Liver (tissue), 9 donors: Measurements from ENCODE around the gene TMEM53. TPM values are rescaled to one million over a fixed set of nuclear protein-coding genes. Genes with fewer than 3 reads are reported as not detected.

Experiments
- DNase-seq: peaks from one replicate; pipeline ENCODE4 v3.0.0-alpha.2; 2017; ENCODE audit warnings: low spot score
- H3K27ac ChIP-seq, 2 donors: one replicate each; pipeline ENCODE4 v1.7.0; 2013; ENCODE audit warnings: inconsistent platforms in 2 of 2, low read length in 2 of 2, control low read depth in 1 of 2, low read depth in 1 of 2, mild to moderate bottlenecking in 1 of 2
- H3K27me3 ChIP-seq, 4 donors: one replicate each; pipeline versions ENCODE4 v1.6.1 to v1.7.0; 2013; ENCODE audit warnings: low read length in 3 of 4, inconsistent platforms in 1 of 4, mild to moderate bottlenecking in 1 of 4, moderate library complexity in 1 of 4; ENCODE audit not compliant: control insufficient read depth in 4 of 4, insufficient read depth in 4 of 4
- H3K36me3 ChIP-seq, 4 donors: one replicate each; pipeline versions ENCODE4 v1.6.1 to v1.7.0; 2013; ENCODE audit warnings: low read length in 3 of 4, mild to moderate bottlenecking in 3 of 4, low read depth in 1 of 4, moderate library complexity in 1 of 4; ENCODE audit not compliant: control insufficient read depth in 4 of 4, insufficient read depth in 3 of 4
- H3K4me1 ChIP-seq, 4 donors: one replicate each; pipeline versions ENCODE4 v1.6.1 to v1.7.0; 2013; ENCODE audit warnings: low read length in 3 of 4, mild to moderate bottlenecking in 3 of 4, moderate library complexity in 1 of 4; ENCODE audit not compliant: control insufficient read depth in 4 of 4, insufficient read depth in 4 of 4
- H3K4me3 ChIP-seq, 3 donors: one replicate each; pipeline versions ENCODE4 v1.6.1 to v1.7.0; 2013; ENCODE audit warnings: low read length in 3 of 3, control low read depth in 1 of 3, low read depth in 1 of 3, mild to moderate bottlenecking in 1 of 3
- H3K9ac ChIP-seq, 2 donors: one replicate each; pipeline ENCODE4 v1.7.0; 2013; ENCODE audit warnings: low read length in 2 of 2, mild to moderate bottlenecking in 2 of 2, moderate library complexity in 2 of 2, control low read depth in 1 of 2, low read depth in 1 of 2
- H3K9me3 ChIP-seq, 4 donors: one replicate each; pipeline versions ENCODE4 v1.6.1 to v1.7.0; 2013; ENCODE audit warnings: low read length in 3 of 4; ENCODE audit not compliant: control insufficient read depth in 4 of 4
- EGR1 ChIP-seq, 2 donors: IDR thresholded peaks; 2 replicates each; pipeline ENCODE4 v1.6.1; 2016 to 2018; ENCODE audit warnings: antibody characterized with exemption in 2 of 2, low read depth in 2 of 2
- FOXA1 ChIP-seq: IDR thresholded peaks from 2 replicates; pipeline ENCODE4 v1.6.1; 2016; ENCODE audit warnings: antibody characterized with exemption
- FOXA2 ChIP-seq: IDR thresholded peaks from 2 replicates; pipeline ENCODE4 v1.6.1; 2016; ENCODE audit warnings: antibody characterized with exemption
- GABPA ChIP-seq, 2 donors: IDR thresholded peaks in 1 of 2; conservative IDR thresholded peaks in 1 of 2; 2 replicates each; pipeline ENCODE4 v1.6.1; 2016; ENCODE audit warnings: antibody characterized with exemption in 2 of 2, mild to moderate bottlenecking in 1 of 2, moderate library complexity in 1 of 2
- HNF4G ChIP-seq: IDR thresholded peaks from 2 replicates; pipeline ENCODE4 v1.6.1; 2016; ENCODE audit warnings: antibody characterized with exemption
- JUND ChIP-seq, 2 donors: IDR thresholded peaks; 2 replicates each; pipeline ENCODE4 v1.6.1; 2016; ENCODE audit warnings: antibody characterized with exemption in 2 of 2
- NR2F2 ChIP-seq: IDR thresholded peaks from 2 replicates; pipeline ENCODE4 v1.6.1; 2016; ENCODE audit warnings: antibody characterized with exemption
- RAD21 ChIP-seq, 2 donors: IDR thresholded peaks; 2 replicates each; pipeline ENCODE4 v1.6.1; 2016; ENCODE audit warnings: antibody characterized with exemption in 2 of 2, mild to moderate bottlenecking in 2 of 2
- RXRA ChIP-seq, 2 donors: IDR thresholded peaks; 2 replicates each; pipeline ENCODE4 v1.6.1; 2017 to 2018; ENCODE audit warnings: antibody characterized with exemption in 2 of 2, mild to moderate bottlenecking in 1 of 2
- SP1 ChIP-seq: IDR thresholded peaks from 2 replicates; pipeline ENCODE4 v1.6.1; 2018; ENCODE audit warnings: antibody characterized with exemption, mild to moderate bottlenecking
- TAF1 ChIP-seq: conservative IDR thresholded peaks from 2 replicates; pipeline ENCODE4 v1.6.1; 2016; ENCODE audit warnings: antibody characterized with exemption, mild to moderate bottlenecking
- YY1 ChIP-seq: IDR thresholded peaks from 2 replicates; pipeline ENCODE4 v1.6.1; 2016; ENCODE audit warnings: antibody characterized with exemption, mild to moderate bottlenecking
- WGBS: extraction: QIAGEN DNeasy Blood & Tissue Kit; methylation state at CpG from one replicate; pipeline ENCODE4 v1.1.7; 2013; 5-methylcytosine and 5-hydroxymethylcytosine counted together
- polyA plus RNA-seq, 2 donors: library from polyadenylated mRNA; stranded (reverse) in 1 of 2; unstranded in 1 of 2; fragments of 200-250 nt in 1 of 2; fragments of >200 nt in 1 of 2; fragmentation: Nextera tagmentation in 1 of 2; extraction: Ambion mirVana in 1 of 2; gene quantifications; one replicate each; pipeline versions ENCODE4 v1.2.1 to v1.2.3, GENCODE V29; 2013 to 2015
- total RNA-seq, 2 donors: library from RNA; depleted of rRNA; stranded (reverse); fragments of >200 nt; gene quantifications; one replicate each; pipeline ENCODE4 v1.2.3, GENCODE V29; 2014
- TF ChIP-seq, protein P1 (sequence below): IDR thresholded peaks from 2 replicates; pipeline ENCODE4 v1.6.1; 2016; ENCODE audit warnings: antibody characterized with exemption
- TF ChIP-seq, protein P2 (sequence below): fragments of 150-350 bp; IDR thresholded peaks from 2 replicates; pipeline ENCODE4 v1.5.1; 2017; ENCODE audit warnings: improper control_type of control experiment, low read depth, low read length; ENCODE audit not compliant: missing input control
- TF ChIP-seq, protein P3 (sequence below): IDR thresholded peaks from 2 replicates; pipeline ENCODE4 v1.6.1; 2016; ENCODE audit warnings: antibody characterized with exemption, mild to moderate bottlenecking
- TF ChIP-seq, protein P4 (sequence below): IDR thresholded peaks from 2 replicates; pipeline ENCODE4 v1.6.1; 2016; ENCODE audit warnings: antibody characterized with exemption
- TF ChIP-seq, protein P5 (sequence below): IDR thresholded peaks from 2 replicates; pipeline ENCODE4 v1.6.1; 2016; ENCODE audit warnings: antibody characterized with exemption
- donor health status: healthy.
- donor health status: healthy.
- donor health status: healthy.
- donor health status: healthy.
- donor health status: healthy.

TMEM53 gene
- total and polyA plus RNA-seq, 4 donors = 9.9 to 89.2 (median 29.4) TPM

DNA sequence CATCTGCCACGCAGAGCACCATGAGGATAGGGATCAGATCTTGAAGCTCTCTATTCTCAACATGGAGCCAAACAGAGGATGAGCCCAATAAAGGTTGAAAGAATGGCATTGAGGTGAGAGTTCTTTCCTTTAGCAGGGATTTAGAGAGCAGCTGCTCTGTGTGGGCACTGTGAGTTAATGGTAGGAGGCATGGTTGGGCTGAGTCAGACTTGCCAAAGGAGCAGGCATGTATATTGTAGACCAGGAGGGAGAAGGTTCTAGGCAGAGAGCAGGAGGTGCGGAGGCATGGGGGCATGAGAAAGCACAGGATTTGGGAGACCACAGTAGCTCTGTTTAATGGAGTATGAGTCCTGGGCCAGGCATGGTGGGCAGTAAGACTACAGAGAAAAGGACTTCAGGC, 32.0 kb downstream of the TMEM53 start:
- no peak overlapping the region for H3K4me3 ChIP-seq
- H3K27me3 ChIP-seq = no peaks in the 10 kb centered on the region
- peaks cover 11 to 59% (median 21%) of the 10 kb centered on the region in 4 donors for H3K36me3 ChIP-seq
- peaks cover 7 to 51% (median 32%) of the 10 kb centered on the region in 4 donors for H3K4me1 ChIP-seq
- no peak overlapping the region for H3K27ac ChIP-seq
- no peak for TF ChIP-seq EGR1 (IDR thresholded peaks at IDR 0.05; ENCODE audit: low read depth in 2 of 2)
- TF ChIP-seq TAF1 = no peak
- TF ChIP-seq, protein P1, sequence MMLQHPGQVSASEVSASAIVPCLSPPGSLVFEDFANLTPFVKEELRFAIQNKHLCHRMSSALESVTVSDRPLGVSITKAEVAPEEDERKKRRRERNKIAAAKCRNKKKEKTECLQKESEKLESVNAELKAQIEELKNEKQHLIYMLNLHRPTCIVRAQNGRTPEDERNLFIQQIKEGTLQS = no peak
- no peak for TF ChIP-seq FOXA1
- TF ChIP-seq FOXA2 = no peak
- TF ChIP-seq, protein P2, sequence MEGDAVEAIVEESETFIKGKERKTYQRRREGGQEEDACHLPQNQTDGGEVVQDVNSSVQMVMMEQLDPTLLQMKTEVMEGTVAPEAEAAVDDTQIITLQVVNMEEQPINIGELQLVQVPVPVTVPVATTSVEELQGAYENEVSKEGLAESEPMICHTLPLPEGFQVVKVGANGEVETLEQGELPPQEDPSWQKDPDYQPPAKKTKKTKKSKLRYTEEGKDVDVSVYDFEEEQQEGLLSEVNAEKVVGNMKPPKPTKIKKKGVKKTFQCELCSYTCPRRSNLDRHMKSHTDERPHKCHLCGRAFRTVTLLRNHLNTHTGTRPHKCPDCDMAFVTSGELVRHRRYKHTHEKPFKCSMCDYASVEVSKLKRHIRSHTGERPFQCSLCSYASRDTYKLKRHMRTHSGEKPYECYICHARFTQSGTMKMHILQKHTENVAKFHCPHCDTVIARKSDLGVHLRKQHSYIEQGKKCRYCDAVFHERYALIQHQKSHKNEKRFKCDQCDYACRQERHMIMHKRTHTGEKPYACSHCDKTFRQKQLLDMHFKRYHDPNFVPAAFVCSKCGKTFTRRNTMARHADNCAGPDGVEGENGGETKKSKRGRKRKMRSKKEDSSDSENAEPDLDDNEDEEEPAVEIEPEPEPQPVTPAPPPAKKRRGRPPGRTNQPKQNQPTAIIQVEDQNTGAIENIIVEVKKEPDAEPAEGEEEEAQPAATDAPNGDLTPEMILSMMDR = no peak
- TF ChIP-seq GABPA (IDR thresholded peaks at IDR 0.05 in 1 of 2, conservative IDR thresholded peaks at IDR 0.05 in 1 of 2) = no peak
- no peak for TF ChIP-seq NR2F2
- TF ChIP-seq SP1 = no peak
- no peak for TF ChIP-seq RXRA (IDR thresholded peaks at IDR 0.05)
- TF ChIP-seq, protein P3, sequence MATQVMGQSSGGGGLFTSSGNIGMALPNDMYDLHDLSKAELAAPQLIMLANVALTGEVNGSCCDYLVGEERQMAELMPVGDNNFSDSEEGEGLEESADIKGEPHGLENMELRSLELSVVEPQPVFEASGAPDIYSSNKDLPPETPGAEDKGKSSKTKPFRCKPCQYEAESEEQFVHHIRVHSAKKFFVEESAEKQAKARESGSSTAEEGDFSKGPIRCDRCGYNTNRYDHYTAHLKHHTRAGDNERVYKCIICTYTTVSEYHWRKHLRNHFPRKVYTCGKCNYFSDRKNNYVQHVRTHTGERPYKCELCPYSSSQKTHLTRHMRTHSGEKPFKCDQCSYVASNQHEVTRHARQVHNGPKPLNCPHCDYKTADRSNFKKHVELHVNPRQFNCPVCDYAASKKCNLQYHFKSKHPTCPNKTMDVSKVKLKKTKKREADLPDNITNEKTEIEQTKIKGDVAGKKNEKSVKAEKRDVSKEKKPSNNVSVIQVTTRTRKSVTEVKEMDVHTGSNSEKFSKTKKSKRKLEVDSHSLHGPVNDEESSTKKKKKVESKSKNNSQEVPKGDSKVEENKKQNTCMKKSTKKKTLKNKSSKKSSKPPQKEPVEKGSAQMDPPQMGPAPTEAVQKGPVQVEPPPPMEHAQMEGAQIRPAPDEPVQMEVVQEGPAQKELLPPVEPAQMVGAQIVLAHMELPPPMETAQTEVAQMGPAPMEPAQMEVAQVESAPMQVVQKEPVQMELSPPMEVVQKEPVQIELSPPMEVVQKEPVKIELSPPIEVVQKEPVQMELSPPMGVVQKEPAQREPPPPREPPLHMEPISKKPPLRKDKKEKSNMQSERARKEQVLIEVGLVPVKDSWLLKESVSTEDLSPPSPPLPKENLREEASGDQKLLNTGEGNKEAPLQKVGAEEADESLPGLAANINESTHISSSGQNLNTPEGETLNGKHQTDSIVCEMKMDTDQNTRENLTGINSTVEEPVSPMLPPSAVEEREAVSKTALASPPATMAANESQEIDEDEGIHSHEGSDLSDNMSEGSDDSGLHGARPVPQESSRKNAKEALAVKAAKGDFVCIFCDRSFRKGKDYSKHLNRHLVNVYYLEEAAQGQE = no peak
- TF ChIP-seq JUND (IDR thresholded peaks at IDR 0.05) = no peak
- TF ChIP-seq, protein P4, sequence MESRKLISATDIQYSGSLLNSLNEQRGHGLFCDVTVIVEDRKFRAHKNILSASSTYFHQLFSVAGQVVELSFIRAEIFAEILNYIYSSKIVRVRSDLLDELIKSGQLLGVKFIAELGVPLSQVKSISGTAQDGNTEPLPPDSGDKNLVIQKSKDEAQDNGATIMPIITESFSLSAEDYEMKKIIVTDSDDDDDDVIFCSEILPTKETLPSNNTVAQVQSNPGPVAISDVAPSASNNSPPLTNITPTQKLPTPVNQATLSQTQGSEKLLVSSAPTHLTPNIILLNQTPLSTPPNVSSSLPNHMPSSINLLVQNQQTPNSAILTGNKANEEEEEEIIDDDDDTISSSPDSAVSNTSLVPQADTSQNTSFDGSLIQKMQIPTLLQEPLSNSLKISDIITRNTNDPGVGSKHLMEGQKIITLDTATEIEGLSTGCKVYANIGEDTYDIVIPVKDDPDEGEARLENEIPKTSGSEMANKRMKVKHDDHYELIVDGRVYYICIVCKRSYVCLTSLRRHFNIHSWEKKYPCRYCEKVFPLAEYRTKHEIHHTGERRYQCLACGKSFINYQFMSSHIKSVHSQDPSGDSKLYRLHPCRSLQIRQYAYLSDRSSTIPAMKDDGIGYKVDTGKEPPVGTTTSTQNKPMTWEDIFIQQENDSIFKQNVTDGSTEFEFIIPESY = no peak
- TF ChIP-seq RAD21 (IDR thresholded peaks at IDR 0.05) = no peak
- TF ChIP-seq HNF4G = no peak
- TF ChIP-seq, protein P5, sequence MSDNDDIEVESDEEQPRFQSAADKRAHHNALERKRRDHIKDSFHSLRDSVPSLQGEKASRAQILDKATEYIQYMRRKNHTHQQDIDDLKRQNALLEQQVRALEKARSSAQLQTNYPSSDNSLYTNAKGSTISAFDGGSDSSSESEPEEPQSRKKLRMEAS = no peak
- TF ChIP-seq YY1 = no peak
- no peak overlapping the region for H3K9ac ChIP-seq
- DNase-seq = no peak
- WGBS = 97% methylated on average over 2 of the region's 2 CpGs
- no peaks in the 10 kb centered on the region for H3K9me3 ChIP-seq
